WI38 (cell line): ENCODE measurements around the gene CPEB3.
"Not testable (repeated sequence)": the region's sequence is repeated elsewhere in the genome, so short reads cannot be mapped to it uniquely, and the experiment has no call there.

Source experiments
- H3K4me3 ChIP-seq: 2 replicates; pipeline ENCODE4 v1.5.1; 2011; ENCODE audit warnings: low read depth, mild to moderate bottlenecking, control low read depth, low read length
- TF ChIP-seq, protein P1 (sequence below): IDR thresholded peaks from 2 replicates; pipeline ENCODE4 v1.5.1; 2012; ENCODE audit warnings: low read depth, mild to moderate bottlenecking, control low read depth, low read length

The CPEB3 gene

DNA sequence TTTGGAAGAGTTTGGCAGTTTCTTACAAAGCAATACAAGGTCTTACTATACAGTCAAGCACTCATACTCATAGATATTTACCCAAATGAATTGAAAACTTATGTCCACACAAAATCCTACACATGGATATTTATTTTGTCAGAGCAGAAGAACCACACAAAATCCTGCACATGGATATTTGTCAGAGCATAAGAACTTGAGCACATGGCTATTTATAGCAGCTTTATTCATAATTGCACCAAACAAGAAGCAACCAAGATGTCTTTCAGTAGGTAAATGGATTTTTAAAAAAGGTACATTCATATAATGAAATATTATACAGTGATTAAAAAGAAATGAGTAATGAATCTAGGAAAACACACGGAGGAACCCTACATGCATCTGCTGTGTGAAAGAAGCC lies 251.9 kb downstream of the CPEB3 start:
- H3K4me3 ChIP-seq: no peak overlapping the region
- TF ChIP-seq, protein P1, sequence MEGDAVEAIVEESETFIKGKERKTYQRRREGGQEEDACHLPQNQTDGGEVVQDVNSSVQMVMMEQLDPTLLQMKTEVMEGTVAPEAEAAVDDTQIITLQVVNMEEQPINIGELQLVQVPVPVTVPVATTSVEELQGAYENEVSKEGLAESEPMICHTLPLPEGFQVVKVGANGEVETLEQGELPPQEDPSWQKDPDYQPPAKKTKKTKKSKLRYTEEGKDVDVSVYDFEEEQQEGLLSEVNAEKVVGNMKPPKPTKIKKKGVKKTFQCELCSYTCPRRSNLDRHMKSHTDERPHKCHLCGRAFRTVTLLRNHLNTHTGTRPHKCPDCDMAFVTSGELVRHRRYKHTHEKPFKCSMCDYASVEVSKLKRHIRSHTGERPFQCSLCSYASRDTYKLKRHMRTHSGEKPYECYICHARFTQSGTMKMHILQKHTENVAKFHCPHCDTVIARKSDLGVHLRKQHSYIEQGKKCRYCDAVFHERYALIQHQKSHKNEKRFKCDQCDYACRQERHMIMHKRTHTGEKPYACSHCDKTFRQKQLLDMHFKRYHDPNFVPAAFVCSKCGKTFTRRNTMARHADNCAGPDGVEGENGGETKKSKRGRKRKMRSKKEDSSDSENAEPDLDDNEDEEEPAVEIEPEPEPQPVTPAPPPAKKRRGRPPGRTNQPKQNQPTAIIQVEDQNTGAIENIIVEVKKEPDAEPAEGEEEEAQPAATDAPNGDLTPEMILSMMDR: no peak

DNA sequence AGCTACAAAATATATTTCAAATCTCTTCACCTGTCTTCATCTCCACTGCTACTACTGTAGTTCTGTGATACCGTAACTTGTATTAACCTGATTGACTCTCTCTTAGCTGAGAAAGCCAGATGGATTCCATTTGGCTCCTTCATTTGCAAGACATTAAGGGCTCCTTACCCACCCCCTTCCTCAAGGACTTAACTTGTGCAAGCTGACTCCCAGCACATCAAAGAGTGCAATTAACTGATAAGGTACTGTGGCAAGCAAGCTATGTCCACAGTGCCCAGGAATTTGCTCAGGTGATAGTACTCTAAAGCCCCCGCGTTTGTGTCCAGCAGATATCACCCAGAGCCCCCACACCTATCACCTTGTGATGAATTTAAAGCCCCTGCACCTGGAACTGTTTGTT lies 257.8 kb downstream of the CPEB3 start:
- H3K4me3 ChIP-seq: not testable (repeated sequence)

DNA sequence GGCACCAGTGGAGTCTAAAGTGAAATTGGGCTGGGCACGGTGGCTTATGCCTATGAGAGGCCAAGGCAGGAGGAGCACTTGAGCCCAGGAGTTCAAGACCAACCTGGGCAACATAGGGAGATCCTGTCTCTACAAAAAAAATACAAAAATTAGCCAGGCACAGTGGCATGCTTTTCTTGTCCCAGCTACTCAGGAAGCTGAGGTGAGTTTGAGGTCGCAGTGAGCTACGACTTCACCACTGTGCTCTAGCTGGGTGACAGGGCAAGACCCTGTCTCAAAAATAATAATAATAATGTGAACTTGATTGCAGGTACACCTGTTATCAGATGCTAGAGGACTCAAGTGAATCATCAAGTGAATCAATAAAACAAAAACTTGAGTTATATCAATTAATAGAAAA lies 259.3 kb downstream of the CPEB3 start:
- TF ChIP-seq, protein P1: no peak

DNA sequence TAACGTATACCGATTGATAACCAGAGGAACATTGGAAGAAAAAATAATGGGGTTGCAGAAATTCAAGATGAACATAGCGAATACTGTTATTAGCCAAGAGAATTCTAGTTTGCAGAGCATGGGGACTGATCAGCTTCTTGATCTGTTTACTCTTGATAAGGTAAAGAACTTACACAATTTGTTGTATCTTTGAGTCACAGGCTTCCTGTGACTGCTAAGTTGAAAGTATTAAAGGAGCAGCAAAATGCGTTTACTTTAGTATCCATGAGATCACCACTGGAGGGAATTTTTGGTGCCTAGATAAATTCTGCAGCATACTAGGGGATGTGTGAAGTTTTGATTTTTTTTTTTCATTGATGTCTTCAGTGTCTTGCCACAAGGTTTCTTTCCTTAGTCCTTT lies 263.7 kb downstream of the CPEB3 start:
- TF ChIP-seq, protein P1: no peak
- no peak overlapping the region for H3K4me3 ChIP-seq

More for the DNA sequence above, 259.3 kb downstream of the CPEB3 start:
- H3K4me3 ChIP-seq: no peak overlapping the region

DNA sequence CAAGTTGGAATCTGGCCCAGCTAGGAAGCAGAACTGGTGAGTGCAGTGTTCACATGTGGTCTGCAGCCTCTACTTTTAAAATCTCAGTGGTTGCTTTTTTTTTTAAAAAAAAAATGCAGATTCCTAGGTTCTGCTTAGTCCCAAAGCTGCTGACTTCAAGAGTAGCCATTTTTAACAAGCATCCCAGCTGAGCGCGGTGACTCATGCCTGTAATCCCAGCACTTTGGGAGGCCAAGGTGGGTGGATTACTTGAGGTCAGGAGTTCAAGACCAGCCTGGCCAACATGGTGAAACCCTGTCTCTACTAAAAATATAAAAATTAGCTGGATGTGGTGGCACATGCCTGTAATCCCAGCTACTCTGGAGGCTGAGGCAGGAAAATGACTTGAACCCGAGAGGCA lies 265.5 kb downstream of the CPEB3 start:
- not testable (repeated sequence) for H3K4me3 ChIP-seq

DNA sequence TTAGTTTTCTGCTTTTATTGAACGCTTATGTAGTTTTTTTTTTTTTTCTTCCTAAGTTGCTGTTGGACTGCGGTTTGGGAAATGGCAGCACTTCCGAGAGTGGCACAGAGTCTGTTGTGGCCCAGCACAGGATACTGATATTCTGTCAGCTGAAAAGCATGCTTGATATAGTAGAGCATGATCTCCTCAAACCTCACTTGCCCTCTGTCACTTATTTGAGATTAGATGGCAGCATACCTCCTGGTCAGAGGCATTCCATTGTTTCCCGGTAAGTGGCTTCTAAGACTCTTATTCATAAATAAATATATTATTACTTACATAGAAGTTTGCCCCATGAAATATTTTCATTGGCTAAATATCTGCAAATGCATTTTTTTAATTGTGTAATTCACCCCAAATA lies 266.2 kb downstream of the CPEB3 start:
- H3K4me3 ChIP-seq: no peak overlapping the region
- TF ChIP-seq, protein P1: no peak

DNA sequence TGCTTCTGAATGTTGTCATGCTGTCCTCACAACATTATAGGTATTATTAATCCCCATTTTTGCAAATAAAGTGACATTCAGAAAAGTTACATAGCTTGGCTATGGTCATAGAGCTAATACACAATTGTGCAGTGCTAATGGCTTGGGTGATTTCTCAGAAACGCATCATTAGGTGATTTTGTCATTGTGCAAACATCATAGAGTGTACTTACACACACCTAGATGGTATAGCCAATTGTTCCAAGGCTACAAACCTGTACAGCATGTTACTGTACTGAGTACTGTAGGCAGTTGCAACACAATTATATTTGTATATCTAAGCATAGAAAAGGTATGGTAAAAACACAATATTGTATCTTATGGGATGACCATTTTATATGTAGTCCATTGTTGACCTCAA lies 276.3 kb downstream of the CPEB3 start:
- H3K4me3 ChIP-seq: no peak overlapping the region
- TF ChIP-seq, protein P1: no peak

DNA sequence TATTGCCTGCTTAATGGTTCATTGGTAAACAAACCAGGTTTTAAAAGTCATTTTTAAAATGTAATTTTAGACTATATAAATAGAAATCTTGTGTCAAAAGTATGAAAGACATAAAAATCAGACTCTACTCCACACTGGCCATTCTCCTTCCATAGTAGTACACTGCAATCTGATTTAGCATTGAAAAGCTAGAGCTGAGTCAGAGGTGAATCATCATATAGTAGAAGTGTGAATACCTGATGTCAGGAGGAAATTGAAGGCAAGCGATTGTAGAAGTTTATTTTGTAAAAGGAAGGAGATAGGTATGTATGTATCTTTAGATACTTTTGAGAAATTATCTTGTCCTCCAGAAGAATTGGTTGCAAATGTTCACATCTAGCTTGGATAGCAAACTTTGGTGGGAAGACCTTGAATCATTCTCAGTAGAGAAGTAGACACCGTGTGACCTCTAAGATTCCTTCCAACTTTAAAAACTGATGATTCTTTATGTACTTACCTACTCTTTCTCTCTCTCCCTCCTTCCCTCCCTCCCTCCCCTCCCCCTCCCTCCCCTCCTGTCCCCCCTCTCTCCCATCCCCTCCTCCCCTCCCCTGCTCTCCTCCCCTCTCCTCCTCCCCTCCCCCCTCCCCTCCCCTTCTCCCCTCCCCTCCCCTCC lies 279.2 kb downstream of the CPEB3 start:
- H3K4me3 ChIP-seq: no peak overlapping the region
- TF ChIP-seq, protein P1: no peak
